Skin of body (tissue), 2 donors: ENCODE results near the gene MYL6B. TPM values are rescaled to one million over a fixed set of nuclear protein-coding genes. Genes with fewer than 3 reads are reported as not detected.
"Not testable (repeated sequence)": the region's sequence is repeated elsewhere in the genome, so short reads cannot be mapped to it uniquely, and the experiment has no call there.

ENCODE experiments used
- DNase-seq: peaks from one replicate; lab custom pipeline; 2025; lab: John Stamatoyannopoulos, UW
- total RNA-seq: library from RNA; depleted of rRNA; stranded (reverse); fragments of >200 nt; gene quantifications from one replicate; pipeline ENCODE4 v1.2.3, GENCODE V29; 2014

Gene MYL6B
- 78.8 TPM for total RNA-seq

- DNase-seq = peak; percentile 90
Measured at GRCh38 chr12:56152132-56152755, at the start of gene MYL6B. TSS of gene MYL6B (plus strand) at chr12:56152587. CDS start at chr12:56153919, 1,332 bp downstream.

- DNase-seq = no peak
Measured at GRCh38 chr12:56102683-56103065, 49.7 kb upstream of the MYL6B start.

- no peak for DNase-seq
Measured at GRCh38 chr12:56103066-56103711, 49.2 kb upstream of the MYL6B start.

GRCh38 chr12:56103823-56104108 lies 48.6 kb upstream of the MYL6B start:
- no peak for DNase-seq

- DNase-seq = peak; percentile 97
Measured at GRCh38 chr12:56104109-56104814, 48.1 kb upstream of the MYL6B start, which contains the start of gene PA2G4. TSS of gene PA2G4 (plus strand) at chr12:56104559. CDS start at chr12:56104738, 179 bp downstream.

- DNase-seq = no peak
Measured at GRCh38 chr12:56104815-56105608, 47.4 kb upstream of the MYL6B start.

GRCh38 chr12:56105609-56105902 lies 46.8 kb upstream of the MYL6B start:
- no peak for DNase-seq

GRCh38 chr12:56107242-56107641 lies 45.1 kb upstream of the MYL6B start:
- DNase-seq = no peak

- DNase-seq = peak; percentile 12
Measured at GRCh38 chr12:56110571-56110970, 41.8 kb upstream of the MYL6B start.

- DNase-seq = no peak
Measured at GRCh38 chr12:56114084-56114483, 38.3 kb upstream of the MYL6B start.

- peak; percentile 22 for DNase-seq
Measured at GRCh38 chr12:56115329-56115728, 37.1 kb upstream of the MYL6B start.

- peak; percentile 96 for DNase-seq
Measured at GRCh38 chr12:56116267-56117081, 35.9 kb upstream of the MYL6B start, which contains the start of gene RPL41. TSS of gene RPL41 (plus strand) at chr12:56116633.

GRCh38 chr12:56117082-56117706 lies 35.2 kb upstream of the MYL6B start:
- not testable (repeated sequence) for DNase-seq

- DNase-seq = peak; percentile 99
Measured at GRCh38 chr12:56117778-56118687, 34.4 kb upstream of the MYL6B start, which contains the start of gene ZC3H10. TSS of gene ZC3H10 (plus strand) at chr12:56118266. CDS start at chr12:56120563, 2,297 bp downstream.

GRCh38 chr12:56118688-56119357 lies 33.6 kb upstream of the MYL6B start:
- no peak for DNase-seq

GRCh38 chr12:56119361-56119796 lies 33.0 kb upstream of the MYL6B start:
- DNase-seq = peak; percentile 91

GRCh38 chr12:56120158-56120846 lies 32.1 kb upstream of the MYL6B start:
- DNase-seq = no peak

- DNase-seq = no peak
Measured at GRCh38 chr12:56121204-56121870, 31.1 kb upstream of the MYL6B start.
